ENCODE data around the gene TPCN1.
A peak's percentile ranks its signal among the peaks of the same experiment; 100 is the strongest.

The TPCN1 gene

DNA sequence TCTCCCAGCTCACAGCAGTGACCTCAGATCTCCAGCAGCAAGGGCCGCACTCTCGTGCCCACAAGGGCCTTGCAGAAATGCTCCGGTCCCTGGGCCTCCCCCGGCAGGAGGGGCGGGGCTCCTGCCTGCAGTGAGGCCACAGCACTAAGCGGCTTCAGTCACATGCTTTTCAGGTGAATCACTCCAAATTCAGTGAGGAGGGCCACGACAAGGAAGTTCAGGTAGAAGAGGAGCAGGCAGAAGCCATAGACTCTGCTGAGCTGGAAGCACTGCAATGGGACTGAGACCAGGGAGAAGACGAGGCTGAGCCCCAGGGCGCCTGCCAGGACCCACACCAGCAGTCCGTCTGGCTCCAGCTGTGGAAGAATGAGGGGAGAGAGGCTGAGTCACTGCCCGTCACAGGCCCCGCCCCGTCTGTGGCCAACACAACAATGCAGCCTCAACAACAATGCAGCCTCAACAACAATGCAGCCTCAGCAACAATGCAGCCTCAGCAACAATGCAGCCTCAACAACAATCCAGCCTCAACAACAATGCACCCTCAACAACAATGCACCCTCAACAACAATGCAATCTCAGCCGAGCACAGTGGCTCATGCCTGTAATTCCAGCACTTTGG, 78.5 kb downstream of the TPCN1 start:
- H3K4me1 ChIP-seq (ENCODE audit: insufficient read depth, poor library complexity, severe bottlenecking) = peaks cover 13% of the 10 kb centered on the region
- peak; percentile 75 for DNase-seq (ENCODE audit: low spot score)

DNA sequence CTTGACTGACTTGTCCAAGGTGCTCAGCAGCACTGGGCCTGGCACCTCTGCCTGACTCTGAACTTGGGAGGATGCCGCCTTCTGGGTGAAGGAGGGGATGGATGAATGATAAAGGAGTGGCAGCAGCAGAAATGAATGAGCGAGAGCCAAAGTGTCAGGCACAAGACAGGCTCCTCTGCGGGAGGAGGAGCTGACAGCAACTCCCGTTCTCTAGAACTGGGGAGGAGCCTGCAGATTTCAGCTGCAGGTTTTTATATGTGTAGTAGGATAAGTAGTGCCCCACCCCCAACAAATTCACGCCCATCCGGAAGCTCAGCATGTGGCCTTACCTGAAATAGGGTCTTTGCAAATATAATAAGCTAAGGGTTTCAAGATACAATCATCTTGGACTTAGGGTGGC, 80.5 kb downstream of the TPCN1 start:
- Histone ChIP-seq H3K36me3 (ENCODE audit: low read depth) (peaks cover 17% of the 10 kb centered on the region), H3K27me3 (ENCODE audit: insufficient read depth, poor library complexity, severe bottlenecking) (no peaks in the 10 kb centered on the region), H3K4me3 (ENCODE audit: severe bottlenecking) (no peak overlapping the region), H3K4me1 (ENCODE audit: insufficient read depth, poor library complexity, severe bottlenecking) (peaks cover 18% of the 10 kb centered on the region), H3K27ac (ENCODE audit: poor library complexity, severe bottlenecking) (no peak overlapping the region), H3K9me3 (ENCODE audit: severe bottlenecking) (no peaks in the 10 kb centered on the region)
- DNase-seq (ENCODE audit: low spot score) (no peak), ATAC-seq (ENCODE audit: low read depth) (no peak)
- TF ChIP-seq, protein P1, sequence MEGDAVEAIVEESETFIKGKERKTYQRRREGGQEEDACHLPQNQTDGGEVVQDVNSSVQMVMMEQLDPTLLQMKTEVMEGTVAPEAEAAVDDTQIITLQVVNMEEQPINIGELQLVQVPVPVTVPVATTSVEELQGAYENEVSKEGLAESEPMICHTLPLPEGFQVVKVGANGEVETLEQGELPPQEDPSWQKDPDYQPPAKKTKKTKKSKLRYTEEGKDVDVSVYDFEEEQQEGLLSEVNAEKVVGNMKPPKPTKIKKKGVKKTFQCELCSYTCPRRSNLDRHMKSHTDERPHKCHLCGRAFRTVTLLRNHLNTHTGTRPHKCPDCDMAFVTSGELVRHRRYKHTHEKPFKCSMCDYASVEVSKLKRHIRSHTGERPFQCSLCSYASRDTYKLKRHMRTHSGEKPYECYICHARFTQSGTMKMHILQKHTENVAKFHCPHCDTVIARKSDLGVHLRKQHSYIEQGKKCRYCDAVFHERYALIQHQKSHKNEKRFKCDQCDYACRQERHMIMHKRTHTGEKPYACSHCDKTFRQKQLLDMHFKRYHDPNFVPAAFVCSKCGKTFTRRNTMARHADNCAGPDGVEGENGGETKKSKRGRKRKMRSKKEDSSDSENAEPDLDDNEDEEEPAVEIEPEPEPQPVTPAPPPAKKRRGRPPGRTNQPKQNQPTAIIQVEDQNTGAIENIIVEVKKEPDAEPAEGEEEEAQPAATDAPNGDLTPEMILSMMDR (IDR thresholded peaks at IDR 0.05; ENCODE audit: poor library complexity, severe bottlenecking) = no peak

More for the DNA sequence above, 78.5 kb downstream of the TPCN1 start:
- no peaks in the 10 kb centered on the region for H3K9me3 ChIP-seq (ENCODE audit: severe bottlenecking)
- H3K36me3 ChIP-seq (ENCODE audit: low read depth) = peaks cover 19% of the 10 kb centered on the region; the same call in 1 of the 2 replicates
- peak overlapping the region; percentile 54 for H3K27ac ChIP-seq (ENCODE audit: poor library complexity, severe bottlenecking)
- no peaks in the 10 kb centered on the region for H3K27me3 ChIP-seq (ENCODE audit: insufficient read depth, poor library complexity, severe bottlenecking)
- TF ChIP-seq, protein P1 (IDR thresholded peaks at IDR 0.05; ENCODE audit: poor library complexity, severe bottlenecking) = no peak
- no peak overlapping the region for H3K4me3 ChIP-seq (ENCODE audit: severe bottlenecking)
- peak; percentile 85 for ATAC-seq (ENCODE audit: low read depth)

DNA sequence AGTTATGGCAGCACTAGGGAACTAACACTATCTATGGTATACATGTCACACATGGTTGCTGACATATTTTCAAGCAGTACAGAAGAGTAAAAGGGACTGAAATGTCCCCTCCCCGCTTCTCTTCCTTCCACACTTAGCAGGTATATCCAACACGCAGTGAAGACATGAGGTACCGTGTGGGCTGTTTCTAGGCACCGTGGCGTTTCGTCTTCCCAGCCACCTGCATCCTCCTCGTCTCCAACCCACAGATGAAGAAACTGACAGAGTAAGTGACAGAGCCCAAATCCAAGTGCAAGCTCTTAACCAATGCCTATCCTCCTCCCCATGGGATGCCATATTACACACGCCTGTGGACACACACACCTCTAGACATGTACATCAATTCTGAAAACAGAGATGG, 81.2 kb downstream of the TPCN1 start:
- no peak overlapping the region for H3K27ac ChIP-seq (ENCODE audit: poor library complexity, severe bottlenecking)
- ATAC-seq (ENCODE audit: low read depth) (no peak), DNase-seq (ENCODE audit: low spot score) (no peak)
- H3K4me3 ChIP-seq (ENCODE audit: severe bottlenecking) = no peak overlapping the region
- peaks cover 17% of the 10 kb centered on the region for H3K36me3 ChIP-seq (ENCODE audit: low read depth)
- no peaks in the 10 kb centered on the region for H3K27me3 ChIP-seq (ENCODE audit: insufficient read depth, poor library complexity, severe bottlenecking)
- no peaks in the 10 kb centered on the region for H3K9me3 ChIP-seq (ENCODE audit: severe bottlenecking)
- peaks cover 20% of the 10 kb centered on the region for H3K4me1 ChIP-seq (ENCODE audit: insufficient read depth, poor library complexity, severe bottlenecking)
- TF ChIP-seq, protein P1 (IDR thresholded peaks at IDR 0.05; ENCODE audit: poor library complexity, severe bottlenecking) = no peak

DNA sequence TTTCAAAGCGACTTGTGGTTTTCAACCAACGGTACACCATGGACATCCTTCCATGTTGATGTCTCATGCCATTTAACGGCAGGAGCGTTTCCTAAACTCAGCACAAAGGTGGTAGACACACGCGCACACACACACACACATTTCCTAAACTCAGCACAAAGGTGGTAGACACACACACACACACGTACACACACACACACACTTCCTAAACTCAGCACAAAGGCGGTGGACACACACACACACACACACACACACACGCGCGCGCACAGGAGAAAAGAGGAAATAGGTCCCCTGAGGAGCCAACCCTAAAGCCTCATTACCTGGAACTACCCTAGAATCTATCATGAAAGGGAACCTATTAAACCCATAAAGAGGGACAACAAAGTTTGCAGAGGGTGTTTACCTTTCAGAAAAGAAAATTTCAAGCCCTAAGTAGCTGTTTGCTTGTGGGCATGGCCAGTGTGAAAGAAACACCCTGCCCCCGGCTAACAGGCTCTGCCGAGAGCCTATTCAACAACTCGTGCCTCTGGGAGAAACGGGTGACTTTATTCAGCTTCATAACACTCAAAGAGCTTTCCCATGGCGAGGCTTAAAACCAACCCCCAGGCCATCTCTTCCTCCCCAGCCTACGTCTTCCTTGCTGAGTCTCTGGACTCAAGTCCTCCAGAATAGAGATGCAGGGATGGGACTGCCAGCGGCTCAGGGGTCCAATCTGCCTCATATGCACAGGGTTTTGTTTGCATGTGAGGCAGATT, 81.8 kb downstream of the TPCN1 start:
- H3K4me3 ChIP-seq (ENCODE audit: severe bottlenecking) = no peak overlapping the region
- H3K27ac ChIP-seq (ENCODE audit: poor library complexity, severe bottlenecking) = no peak overlapping the region
- ATAC-seq (ENCODE audit: low read depth) (no peak), DNase-seq (ENCODE audit: low spot score) (no peak)
- no peaks in the 10 kb centered on the region for H3K9me3 ChIP-seq (ENCODE audit: severe bottlenecking)
- TF ChIP-seq, protein P1 (IDR thresholded peaks at IDR 0.05; ENCODE audit: poor library complexity, severe bottlenecking) = no peak
- peaks cover 20% of the 10 kb centered on the region for H3K36me3 ChIP-seq (ENCODE audit: low read depth)
- H3K4me1 ChIP-seq (ENCODE audit: insufficient read depth, poor library complexity, severe bottlenecking) = peaks cover 26% of the 10 kb centered on the region
- no peaks in the 10 kb centered on the region for H3K27me3 ChIP-seq (ENCODE audit: insufficient read depth, poor library complexity, severe bottlenecking)

All from RWPE2 (cell line).